DMS 273 (cell line): Measurements from ENCODE around the gene ABT1.

Experiments
- DNase-seq: peaks from one replicate; lab custom pipeline; 2025; ENCODE audit not compliant: unreplicated experiment; lab: John Stamatoyannopoulos, UW

The ABT1 gene

DNA sequence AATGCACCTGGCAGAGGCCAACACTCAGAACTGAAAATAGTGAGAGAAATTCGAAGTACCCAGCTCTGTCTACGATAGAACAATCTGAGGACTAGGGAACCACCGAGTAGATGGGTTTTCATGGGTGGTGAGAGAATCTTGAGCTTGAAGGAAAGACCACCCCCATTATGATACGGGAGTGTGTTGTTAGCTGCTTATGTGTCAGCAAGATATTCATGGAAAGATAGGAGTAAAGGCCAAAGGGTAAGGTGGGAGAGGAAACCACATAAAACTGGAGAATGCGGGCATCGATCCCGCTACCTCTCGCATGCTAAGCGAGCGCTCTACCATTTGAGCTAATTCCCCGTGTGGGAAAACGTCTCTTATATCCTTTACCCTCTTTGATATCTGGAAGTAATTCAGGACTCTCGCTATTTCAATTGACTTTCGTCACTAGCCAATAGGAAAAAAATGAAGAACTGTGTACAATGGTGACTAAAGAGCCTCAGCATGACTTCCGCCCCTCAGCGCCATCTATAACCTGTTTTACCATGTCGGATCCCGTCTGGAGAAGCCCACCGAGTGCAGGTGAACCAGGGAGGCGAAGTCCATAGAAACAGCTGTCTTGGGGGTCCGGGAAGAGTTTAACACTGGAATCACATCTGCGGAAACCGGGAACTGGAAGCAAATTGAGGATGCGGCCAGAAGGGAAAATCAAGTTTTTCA, 25.0 kb upstream of the ABT1 start:
- peak; percentile 95 for DNase-seq

DNA sequence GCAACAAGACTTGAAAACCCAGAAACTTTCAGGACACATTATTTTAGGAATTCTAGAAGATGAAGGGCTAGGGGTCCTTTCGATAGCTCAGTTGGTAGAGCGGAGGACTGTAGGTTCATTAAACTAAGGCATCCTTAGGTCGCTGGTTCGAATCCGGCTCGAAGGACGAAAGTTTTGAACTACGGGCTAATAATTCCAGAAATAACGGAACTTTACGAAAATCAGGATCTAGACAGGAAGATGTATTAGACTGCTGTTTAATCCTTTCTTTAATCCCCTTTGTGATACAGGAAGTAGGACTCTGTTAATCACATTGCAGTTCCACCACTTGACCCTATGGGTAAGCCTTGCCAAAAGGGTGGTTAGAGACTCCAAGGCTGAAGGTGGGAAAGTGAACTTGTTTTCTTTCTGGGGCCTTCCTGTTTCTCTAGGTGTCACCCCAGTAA, 21.2 kb upstream of the ABT1 start:
- peak; percentile 91 for DNase-seq

DNA sequence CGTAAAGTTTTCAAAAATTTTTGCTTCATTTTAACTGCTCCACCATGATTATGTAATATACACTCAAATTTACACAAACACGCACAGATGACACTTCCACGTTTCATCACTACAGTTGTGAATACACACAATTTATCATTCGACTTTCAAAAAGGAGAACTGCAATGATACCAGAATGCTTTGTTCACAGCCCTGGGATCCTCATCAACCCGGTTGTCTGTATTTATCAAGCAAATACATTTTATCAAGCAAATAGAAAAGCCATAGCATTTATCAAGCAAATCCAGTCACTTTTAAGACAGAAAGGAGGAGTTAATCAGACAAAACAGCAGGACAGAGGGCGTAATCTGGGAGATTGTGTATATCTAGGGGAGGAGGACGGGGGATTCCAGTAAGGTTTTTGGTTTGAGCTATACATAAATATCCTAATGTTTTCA, 20.3 kb upstream of the ABT1 start:
- DNase-seq: peak; percentile 58

DNA sequence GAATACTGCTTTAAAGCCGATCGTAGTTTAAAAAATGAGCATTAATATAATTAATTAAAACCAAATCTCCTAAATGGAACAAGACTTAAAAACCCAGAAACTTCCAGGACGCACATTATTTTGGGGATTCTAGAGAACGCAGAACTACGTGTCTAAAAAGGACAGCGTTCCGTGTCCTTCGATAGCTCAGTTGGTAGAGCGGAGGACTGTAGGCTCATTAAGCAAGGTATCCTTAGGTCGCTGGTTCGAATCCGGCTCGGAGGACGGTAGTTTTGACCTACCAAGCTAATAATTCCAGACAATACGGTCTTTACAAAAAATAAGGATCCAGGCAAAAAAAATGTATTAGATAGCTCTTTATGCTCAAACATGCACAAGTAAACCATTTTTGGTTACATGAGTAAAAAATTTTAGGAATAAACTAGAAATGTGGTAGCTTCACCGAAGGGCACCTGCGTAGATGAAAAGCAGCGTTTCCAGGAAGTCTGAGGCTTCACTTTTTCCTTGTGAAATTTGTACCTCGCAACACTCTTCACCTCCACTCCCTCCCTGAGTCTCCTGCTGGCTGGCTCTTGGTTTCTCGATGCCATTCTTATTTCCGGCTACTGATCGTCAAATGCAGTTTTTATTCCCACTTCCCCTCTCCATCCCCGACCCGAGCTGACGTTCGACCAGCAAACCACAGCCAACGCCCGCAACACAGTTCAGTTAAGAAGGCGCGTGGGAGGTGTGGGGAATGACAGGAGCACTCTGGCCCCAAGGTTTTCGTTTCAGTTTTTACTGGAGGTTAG, 19.6 kb upstream of the ABT1 start:
- DNase-seq: peak; percentile 93

DNA sequence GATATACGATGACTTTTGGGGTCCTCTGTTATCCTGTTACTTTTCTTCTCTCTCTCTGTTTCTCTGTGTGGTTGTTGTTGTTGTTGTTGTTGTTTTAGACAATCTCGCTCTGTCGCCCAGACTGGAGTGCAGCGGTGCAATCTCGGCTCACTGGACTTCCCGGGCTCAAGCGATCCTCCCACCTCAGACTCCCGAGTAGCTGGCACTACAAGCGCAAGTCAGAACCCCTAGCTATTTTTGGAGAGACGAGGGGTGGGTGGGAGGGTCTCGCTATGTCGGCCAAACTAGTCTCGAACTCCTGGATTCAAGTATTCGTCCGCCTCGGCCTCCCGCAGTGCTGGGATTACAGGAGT, 19.1 kb upstream of the ABT1 start:
- no peak for DNase-seq

GRCh38 chr6:26578279-26578678, 18.5 kb upstream of the ABT1 start:
- no peak for DNase-seq

GRCh38 chr6:26578741-26579140, 18.0 kb upstream of the ABT1 start:
- DNase-seq: no peak

DNA sequence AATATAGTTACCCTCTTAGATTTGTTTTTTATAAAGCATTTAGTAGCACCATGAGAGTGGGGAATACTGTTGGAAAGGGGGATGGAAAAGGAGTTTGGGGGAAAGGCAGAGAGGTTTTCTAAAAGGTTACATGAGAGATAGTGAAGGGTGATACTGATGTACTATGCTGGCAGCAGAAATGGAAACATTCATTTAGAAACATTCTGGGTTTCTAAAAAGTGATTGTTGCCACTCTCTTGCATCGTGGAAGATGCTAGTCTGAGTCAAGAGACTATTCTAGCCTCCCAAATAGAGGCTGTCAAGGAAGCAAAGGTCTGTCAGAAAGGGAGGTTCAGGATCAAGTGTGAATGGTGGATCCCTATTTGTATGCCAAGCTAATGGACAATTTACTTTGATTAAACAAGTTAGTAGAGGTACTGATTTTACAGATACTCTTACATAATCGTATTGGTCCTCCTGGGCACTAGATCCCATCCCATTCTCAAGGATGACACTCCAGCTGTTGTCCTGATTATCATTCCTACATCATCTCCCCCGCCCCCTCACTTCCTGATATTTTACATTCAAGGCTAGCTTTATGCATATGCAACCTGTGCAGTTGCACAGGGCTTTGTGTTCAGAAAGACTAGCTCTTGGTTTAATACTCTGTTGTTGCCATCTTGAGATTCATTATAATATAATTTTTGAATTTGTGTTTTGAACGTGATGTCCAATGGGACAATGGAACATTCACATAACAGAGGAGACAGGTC, 15.4 kb upstream of the ABT1 start:
- no peak for DNase-seq

DNA sequence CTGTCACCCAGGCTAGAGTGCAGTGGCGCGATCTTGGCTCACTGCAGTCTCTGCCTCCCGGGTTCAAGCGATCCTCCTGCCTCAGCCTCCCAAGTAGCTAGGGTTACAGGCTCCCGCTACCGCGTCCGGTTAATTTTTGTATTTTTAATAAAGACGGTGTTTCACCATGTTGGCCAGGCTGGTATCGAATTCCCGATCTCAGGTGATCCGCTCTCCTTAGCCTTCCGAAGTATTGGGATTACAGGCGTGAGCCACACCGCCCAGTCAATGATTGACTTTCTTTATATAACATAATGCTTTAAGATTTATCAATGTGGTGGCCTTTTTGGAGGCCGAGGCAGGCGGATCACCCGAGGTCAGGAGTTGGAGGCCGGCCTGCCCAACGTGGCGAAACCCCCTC, 7.8 kb upstream of the ABT1 start:
- no peak for DNase-seq

GRCh38 chr6:26592649-26593048, 4.1 kb upstream of the ABT1 start:
- DNase-seq: peak; percentile 34

GRCh38 chr6:26593278-26594130, 3.2 kb upstream of the ABT1 start:
- peak; percentile 31 for DNase-seq

- no peak for DNase-seq
Observed at GRCh38 chr6:26594131-26594498, 2.6 kb upstream of the ABT1 start.

DNA sequence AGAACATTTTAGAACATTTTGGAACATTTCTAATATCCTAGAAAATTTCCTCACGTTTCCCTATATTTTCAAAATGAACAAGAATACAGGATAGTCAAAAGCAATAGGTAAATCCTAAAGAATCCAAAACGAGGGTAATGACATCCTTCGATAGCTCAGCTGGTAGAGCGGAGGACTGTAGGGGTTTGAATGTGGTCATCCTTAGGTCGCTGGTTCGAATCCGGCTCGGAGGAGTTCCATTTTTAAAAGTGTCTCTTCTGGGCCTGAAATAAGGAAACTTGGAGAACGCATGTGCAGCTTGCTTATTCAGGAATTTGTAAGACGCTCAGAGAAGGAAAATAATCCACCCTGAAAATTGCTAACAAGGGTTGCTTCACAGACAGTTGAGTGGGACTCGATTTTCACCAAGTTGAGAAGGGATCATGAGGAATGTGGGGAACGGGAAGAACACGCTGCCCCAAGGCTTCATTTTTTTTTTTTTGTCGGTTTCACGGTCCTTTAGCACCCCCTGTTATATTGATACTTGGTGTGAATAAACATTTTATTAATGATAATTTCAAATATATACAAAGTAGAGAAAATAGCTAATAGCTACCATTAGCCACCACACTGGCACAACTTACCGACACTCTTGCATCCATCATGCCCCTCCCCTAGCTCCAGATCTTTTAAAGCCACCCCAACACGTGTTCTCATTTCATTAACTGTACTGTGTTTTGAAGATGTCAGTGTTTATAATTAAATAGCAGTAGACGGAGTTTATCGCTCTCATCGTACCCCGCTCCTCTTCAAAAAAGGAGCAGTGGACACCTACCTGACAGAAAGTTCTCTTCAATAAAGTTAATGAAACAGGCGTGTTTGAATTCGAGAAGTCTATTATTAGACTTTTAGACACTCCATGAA, 1.8 kb upstream of the ABT1 start:
- peak; percentile 91 for DNase-seq

- DNase-seq: peak; percentile 97
Observed at GRCh38 chr6:26595669-26596269, 984 bp upstream of the ABT1 start.

- no peak for DNase-seq
Observed at GRCh38 chr6:26597389-26597766, 625 bp downstream of the ABT1 start.

GRCh38 chr6:26597821-26598220, 1.1 kb downstream of the ABT1 start:
- no peak for DNase-seq

DNA sequence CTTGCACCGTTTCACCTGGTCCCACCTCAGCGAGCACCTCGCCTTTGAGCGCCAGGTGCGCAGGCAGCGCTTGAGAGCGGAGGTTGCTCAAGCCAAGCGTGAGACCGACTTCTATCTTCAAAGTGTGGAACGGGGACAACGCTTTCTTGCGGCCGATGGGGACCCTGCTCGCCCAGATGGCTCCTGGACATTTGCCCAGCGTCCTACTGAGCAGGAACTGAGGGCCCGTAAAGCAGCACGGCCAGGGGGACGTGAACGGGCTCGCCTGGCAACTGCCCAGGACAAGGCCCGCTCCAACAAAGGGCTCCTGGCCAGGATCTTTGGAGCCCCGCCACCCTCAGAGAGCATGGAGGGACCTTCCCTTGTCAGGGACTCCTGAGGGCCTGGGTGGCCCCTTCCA, 1.5 kb downstream of the ABT1 start:
- no peak for DNase-seq

- no peak for DNase-seq
Observed at GRCh38 chr6:26599134-26599533, 2.4 kb downstream of the ABT1 start.

- DNase-seq: no peak
Observed at GRCh38 chr6:26599591-26599990, 2.8 kb downstream of the ABT1 start.

DNA sequence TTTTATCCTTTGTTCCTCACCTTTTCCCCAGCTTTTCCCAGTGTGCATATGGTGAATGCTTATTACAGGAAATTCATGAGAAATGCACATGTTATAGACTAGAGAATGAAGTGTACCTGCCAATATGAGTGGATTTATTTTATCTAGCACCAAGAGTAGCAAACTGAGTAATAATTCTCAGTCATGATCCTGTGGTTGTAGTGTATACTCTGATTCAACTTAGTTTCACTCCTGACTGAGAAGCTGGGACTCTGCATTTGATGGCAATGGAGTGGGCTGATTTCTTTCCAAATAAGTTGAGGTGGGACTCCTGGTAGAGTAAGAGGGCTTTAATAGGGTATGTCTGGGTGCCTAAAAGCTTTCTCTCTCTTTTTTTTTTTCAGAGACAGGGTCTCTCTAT, 4.0 kb downstream of the ABT1 start:
- no peak for DNase-seq
